Upper lobe of left lung (tissue), 4 donors: Measurements from ENCODE around the gene JSRP1.

Source experiments
- POLR2AphosphoS5 ChIP-seq, 2 donors: sonication (generic); formaldehyde crosslinking; IDR thresholded peaks; one replicate each; pipeline ENCODE4 v1.5.1; 2017; ENCODE audit warnings: antibody characterized with exemption in 2 of 2
- TF ChIP-seq, protein P1 (sequence below), 6 experiments: fragments of 450-650 bp in 4 of 6; fragments of 200-600 bp in 2 of 6; sonication (generic) in 2 of 6; IDR thresholded peaks; one replicate each; pipeline ENCODE4 v1.5.1; 2016 to 2019; ENCODE audit warnings: antibody characterized with exemption in 6 of 6

DNA sequence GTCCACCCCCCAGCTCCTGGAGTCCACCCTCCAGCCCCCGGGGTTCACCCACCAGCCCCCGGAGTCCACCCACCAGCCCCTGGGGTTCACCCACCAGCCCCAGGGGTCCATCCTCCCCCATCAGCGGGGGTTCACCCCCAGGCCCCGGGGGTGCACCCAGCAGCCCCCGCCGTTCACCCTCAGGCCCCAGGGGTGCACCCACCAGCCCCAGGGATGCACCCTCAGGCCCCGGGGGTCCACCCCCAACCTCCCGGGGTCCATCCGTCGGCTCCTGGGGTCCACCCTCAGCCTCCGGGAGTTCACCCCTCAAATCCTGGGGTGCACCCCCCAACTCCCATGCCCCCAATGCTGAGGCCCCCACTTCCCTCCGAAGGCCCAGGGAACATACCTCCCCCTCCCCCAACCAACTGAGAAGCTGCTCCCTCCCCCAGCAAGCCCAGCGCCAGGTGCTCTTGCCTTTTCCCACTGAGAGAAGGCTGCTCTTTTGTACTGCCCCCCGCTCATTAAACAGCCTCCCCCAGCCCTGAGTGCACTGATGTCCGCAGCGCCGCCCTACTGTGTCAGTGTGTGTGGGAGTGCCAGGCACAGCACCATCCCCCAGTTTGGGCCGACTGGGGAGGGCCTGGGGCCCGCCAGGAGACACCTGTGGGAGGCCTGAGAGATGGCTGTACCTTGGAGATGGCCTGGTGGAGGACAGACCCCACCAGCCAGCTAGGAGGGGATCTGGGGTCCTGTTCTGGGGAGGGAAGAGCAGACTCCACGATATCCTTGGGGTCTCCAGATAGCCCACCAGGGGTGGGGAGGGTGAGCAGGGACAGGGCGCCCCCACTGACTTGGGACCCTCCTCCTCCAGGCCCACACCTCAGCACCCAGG lies 7.8 kb downstream of the JSRP1 start:
- TF ChIP-seq, protein P1, sequence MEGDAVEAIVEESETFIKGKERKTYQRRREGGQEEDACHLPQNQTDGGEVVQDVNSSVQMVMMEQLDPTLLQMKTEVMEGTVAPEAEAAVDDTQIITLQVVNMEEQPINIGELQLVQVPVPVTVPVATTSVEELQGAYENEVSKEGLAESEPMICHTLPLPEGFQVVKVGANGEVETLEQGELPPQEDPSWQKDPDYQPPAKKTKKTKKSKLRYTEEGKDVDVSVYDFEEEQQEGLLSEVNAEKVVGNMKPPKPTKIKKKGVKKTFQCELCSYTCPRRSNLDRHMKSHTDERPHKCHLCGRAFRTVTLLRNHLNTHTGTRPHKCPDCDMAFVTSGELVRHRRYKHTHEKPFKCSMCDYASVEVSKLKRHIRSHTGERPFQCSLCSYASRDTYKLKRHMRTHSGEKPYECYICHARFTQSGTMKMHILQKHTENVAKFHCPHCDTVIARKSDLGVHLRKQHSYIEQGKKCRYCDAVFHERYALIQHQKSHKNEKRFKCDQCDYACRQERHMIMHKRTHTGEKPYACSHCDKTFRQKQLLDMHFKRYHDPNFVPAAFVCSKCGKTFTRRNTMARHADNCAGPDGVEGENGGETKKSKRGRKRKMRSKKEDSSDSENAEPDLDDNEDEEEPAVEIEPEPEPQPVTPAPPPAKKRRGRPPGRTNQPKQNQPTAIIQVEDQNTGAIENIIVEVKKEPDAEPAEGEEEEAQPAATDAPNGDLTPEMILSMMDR (IDR thresholded peaks at IDR 0.05): no peak
- TF ChIP-seq POLR2AphosphoS5 (IDR thresholded peaks at IDR 0.05): no peak
